Tibial nerve (tissue), 4 donors: Measurements from ENCODE around the gene KIF12. TPM values are rescaled to one million over a fixed set of nuclear protein-coding genes. Genes with fewer than 3 reads are reported as not detected.
"Not testable (repeated sequence)": the region's sequence is repeated elsewhere in the genome, so short reads cannot be mapped to it uniquely, and the experiment has no call there.

Experiments
- DNase-seq, 2 donors: peaks; one replicate each; pipeline ENCODE4 v3.0.0-alpha.2; 2019; ENCODE audit warnings: low spot score in 2 of 2
- H3K27ac ChIP-seq, 4 donors: fragments of 200-600 bp; sonication (generic) in 3 of 4; one replicate each; pipeline ENCODE4 v1.5.1; 2017 to 2019; ENCODE audit warnings: mild to moderate bottlenecking in 1 of 4
- H3K27me3 ChIP-seq, 2 donors: fragments of 200-600 bp; sonication (generic) in 1 of 2; one replicate each; pipeline versions ENCODE4 v1.5.1 to v1.6.0; 2017 to 2019
- H3K36me3 ChIP-seq, 3 donors: fragments of 200-600 bp; sonication (generic); one replicate each; pipeline ENCODE4 v1.5.1; 2018 to 2019
- H3K4me1 ChIP-seq, 4 donors: fragments of 200-600 bp; sonication (generic) in 3 of 4; one replicate each; pipeline ENCODE4 v1.5.1; 2017 to 2019
- H3K4me3 ChIP-seq, 4 donors: fragments of 200-600 bp; sonication (generic) in 3 of 4; one replicate each; pipeline ENCODE4 v1.5.1; 2017 to 2019; ENCODE audit warnings: mild to moderate bottlenecking in 1 of 4, moderate library complexity in 1 of 4
- H3K9me3 ChIP-seq, 4 donors: fragments of 200-600 bp; sonication (generic) in 3 of 4; one replicate each; pipeline ENCODE4 v1.5.1; 2017 to 2019
- EP300 ChIP-seq, 2 donors: sonication (generic); formaldehyde crosslinking; IDR thresholded peaks; one replicate each; pipeline ENCODE4 v1.6.1; 2017; ENCODE audit warnings: antibody characterized with exemption in 2 of 2, mild to moderate bottlenecking in 1 of 2
- POLR2A ChIP-seq, 2 donors: fragments of 450-650 bp; IDR thresholded peaks; one replicate each; pipeline ENCODE4 v1.6.1; 2017; ENCODE audit warnings: antibody characterized with exemption in 2 of 2, mild to moderate bottlenecking in 2 of 2, moderate library complexity in 2 of 2
- WGBS, 2 donors: methylation state at CpG; one replicate each; pipeline ENCODE4 v1.1.5; 2018; 5-methylcytosine and 5-hydroxymethylcytosine counted together
- total RNA-seq, 4 donors: library from RNA; depleted of rRNA; stranded (reverse); fragments of >200 nt; gene quantifications; one replicate each; pipeline ENCODE4 v1.1.0, GENCODE V29; 2016
- TF ChIP-seq, protein P1 (sequence below), 5 experiments: fragments of 200-600 bp in 3 of 5; fragments of 450-650 bp in 2 of 5; sonication (generic) in 3 of 5; IDR thresholded peaks; one replicate each; pipeline ENCODE4 v1.5.1; 2016 to 2019; ENCODE audit warnings: antibody characterized with exemption in 5 of 5, mild to moderate bottlenecking in 3 of 5, moderate library complexity in 2 of 5

Gene KIF12
- total RNA-seq, 4 donors from 2014 or later = not detected

- TF ChIP-seq, protein P1, sequence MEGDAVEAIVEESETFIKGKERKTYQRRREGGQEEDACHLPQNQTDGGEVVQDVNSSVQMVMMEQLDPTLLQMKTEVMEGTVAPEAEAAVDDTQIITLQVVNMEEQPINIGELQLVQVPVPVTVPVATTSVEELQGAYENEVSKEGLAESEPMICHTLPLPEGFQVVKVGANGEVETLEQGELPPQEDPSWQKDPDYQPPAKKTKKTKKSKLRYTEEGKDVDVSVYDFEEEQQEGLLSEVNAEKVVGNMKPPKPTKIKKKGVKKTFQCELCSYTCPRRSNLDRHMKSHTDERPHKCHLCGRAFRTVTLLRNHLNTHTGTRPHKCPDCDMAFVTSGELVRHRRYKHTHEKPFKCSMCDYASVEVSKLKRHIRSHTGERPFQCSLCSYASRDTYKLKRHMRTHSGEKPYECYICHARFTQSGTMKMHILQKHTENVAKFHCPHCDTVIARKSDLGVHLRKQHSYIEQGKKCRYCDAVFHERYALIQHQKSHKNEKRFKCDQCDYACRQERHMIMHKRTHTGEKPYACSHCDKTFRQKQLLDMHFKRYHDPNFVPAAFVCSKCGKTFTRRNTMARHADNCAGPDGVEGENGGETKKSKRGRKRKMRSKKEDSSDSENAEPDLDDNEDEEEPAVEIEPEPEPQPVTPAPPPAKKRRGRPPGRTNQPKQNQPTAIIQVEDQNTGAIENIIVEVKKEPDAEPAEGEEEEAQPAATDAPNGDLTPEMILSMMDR (IDR thresholded peaks at IDR 0.05) = peak in 1 of 5 experiments; percentile 4
- WGBS, 2 donors = 48 to 56% methylated on average over 13 of the region's 13 CpGs
- H3K9me3 ChIP-seq, H3K27ac ChIP-seq, H3K36me3 ChIP-seq, H3K27me3 ChIP-seq, H3K4me3 ChIP-seq, H3K4me1 ChIP-seq, DNase-seq: not testable (repeated sequence)
Observed at GRCh38 chr9:114082763-114083412, 16.2 kb downstream of the KIF12 start.

- no peaks in the 10 kb centered on the region for H3K36me3 ChIP-seq
- H3K27ac ChIP-seq = no peak overlapping the region
- TF ChIP-seq POLR2A (IDR thresholded peaks at IDR 0.05) = no peak
- TF ChIP-seq, protein P1 (IDR thresholded peaks at IDR 0.05) = peak; percentile 80 to 92 (median 85)
- H3K27me3 ChIP-seq = peaks cover 0 to 10% of the 10 kb centered on the region in 2 donors
- no peaks in the 10 kb centered on the region for H3K9me3 ChIP-seq
- no peak overlapping the region for H3K4me3 ChIP-seq
- peaks cover 0 to 6% (median 0%) of the 10 kb centered on the region in 4 donors for H3K4me1 ChIP-seq
- peak; percentile 81 to 94 for DNase-seq
- whole genome bisulfite sequencing, 2 donors = 46 to 47% methylated on average over 10 of the region's 10 CpGs
Observed at GRCh38 chr9:114082017-114082762, 16.9 kb downstream of the KIF12 start.

- Histone ChIP-seq H3K36me3 (no peaks in the 10 kb centered on the region), H3K4me1 (peaks cover 0 to 6% (median 0%) of the 10 kb centered on the region in 4 donors), H3K27me3 (peaks cover 0 to 14% of the 10 kb centered on the region in 2 donors), H3K27ac (no peak overlapping the region), H3K9me3 (no peaks in the 10 kb centered on the region), H3K4me3 (no peak overlapping the region)
- TF ChIP-seq, protein P1 (IDR thresholded peaks at IDR 0.05) = no peak
- TF ChIP-seq EP300 (IDR thresholded peaks at IDR 0.05) = no peak
- TF ChIP-seq POLR2A (IDR thresholded peaks at IDR 0.05) = no peak
- WGBS, 2 donors = 78 to 89% methylated on average over 6 of the region's 6 CpGs
- no peak for DNase-seq
Observed at GRCh38 chr9:114081441-114082016, 17.6 kb downstream of the KIF12 start.

GRCh38 chr9:114080773-114081440, 18.2 kb downstream of the KIF12 start:
- no peak for DNase-seq
- Histone ChIP-seq H3K4me3 (no peak overlapping the region), H3K9me3 (no peaks in the 10 kb centered on the region), H3K4me1 (peaks cover 0 to 6% (median 0%) of the 10 kb centered on the region in 4 donors), H3K36me3 (no peaks in the 10 kb centered on the region), H3K27ac (no peak overlapping the region), H3K27me3 (peaks cover 0 to 17% of the 10 kb centered on the region in 2 donors)
- 73 to 91% methylated on average over 7 of the region's 7 CpGs for WGBS, 2 donors
- TF ChIP-seq POLR2A (IDR thresholded peaks at IDR 0.05) (no peak), EP300 (IDR thresholded peaks at IDR 0.05) (no peak)
- TF ChIP-seq, protein P1 (IDR thresholded peaks at IDR 0.05) = no peak
